ENCODE results near the gene COP1. TPM values are rescaled to one million over a fixed set of nuclear protein-coding genes. Genes with fewer than 3 reads are reported as not detected.

The COP1 gene
- total RNA-seq, 1 donor: 64.8 TPM

GRCh38 chr1:175968486-175969172 is 238.5 kb downstream of the COP1 start:
- Histone ChIP-seq H3K4me2 (ENCODE audit: insufficient read depth, low read length) (peak overlapping the region; percentile 26), H2AFZ (ENCODE audit: low read length) (no peak overlapping the region), H4K20me1 (ENCODE audit: insufficient read depth, low read length) (no peaks in the 10 kb centered on the region), H3K36me3 (ENCODE audit: insufficient read depth, low read length) (peaks cover 6% of the 10 kb centered on the region), H3K4me1 (ENCODE audit: insufficient read depth, low read length) (peaks cover 8% of the 10 kb centered on the region), H3K4me3 (ENCODE audit: insufficient read depth, low read length) (no peak overlapping the region), H3K27ac (ENCODE audit: low read depth, low read length) (no peak overlapping the region), H3K9me3 (ENCODE audit: low read depth, low read length) (no peaks in the 10 kb centered on the region), H3K79me2 (ENCODE audit: insufficient read depth, low read length) (no peaks in the 10 kb centered on the region), H3K27me3 (ENCODE audit: insufficient read depth, low read length) (no peaks in the 10 kb centered on the region)
- TF ChIP-seq CTCF (IDR thresholded peaks at IDR 0.05; ENCODE audit: extremely low read depth, low read depth, low read length): no peak
- DNase-seq (ENCODE audit: insufficient read length, low spot score, missing footprints): peak; percentile 17

GRCh38 chr1:175963740-175964139 is 243.3 kb downstream of the COP1 start:
- no peak for TF ChIP-seq CTCF (IDR thresholded peaks at IDR 0.05; ENCODE audit: extremely low read depth, low read depth, low read length)
- no peaks in the 10 kb centered on the region for H3K9me3 ChIP-seq (ENCODE audit: low read depth, low read length)
- no peak overlapping the region for H3K27ac ChIP-seq (ENCODE audit: low read depth, low read length)
- no peak overlapping the region for H3K4me2 ChIP-seq (ENCODE audit: insufficient read depth, low read length)
- H4K20me1 ChIP-seq (ENCODE audit: insufficient read depth, low read length): no peaks in the 10 kb centered on the region
- no peaks in the 10 kb centered on the region for H3K79me2 ChIP-seq (ENCODE audit: insufficient read depth, low read length)
- H2AFZ ChIP-seq (ENCODE audit: low read length): no peak overlapping the region
- H3K4me1 ChIP-seq (ENCODE audit: insufficient read depth, low read length): peaks cover 3% of the 10 kb centered on the region
- no peaks in the 10 kb centered on the region for H3K27me3 ChIP-seq (ENCODE audit: insufficient read depth, low read length)
- H3K4me3 ChIP-seq (ENCODE audit: insufficient read depth, low read length): no peak overlapping the region
- no peaks in the 10 kb centered on the region for H3K36me3 ChIP-seq (ENCODE audit: insufficient read depth, low read length)
- DNase-seq (ENCODE audit: insufficient read length, low spot score, missing footprints): no peak

GRCh38 chr1:175960169-175960568 is 246.9 kb downstream of the COP1 start:
- Histone ChIP-seq H4K20me1 (ENCODE audit: insufficient read depth, low read length) (no peaks in the 10 kb centered on the region), H3K4me3 (ENCODE audit: insufficient read depth, low read length) (no peak overlapping the region), H3K27ac (ENCODE audit: low read depth, low read length) (no peak overlapping the region), H2AFZ (ENCODE audit: low read length) (no peak overlapping the region), H3K36me3 (ENCODE audit: insufficient read depth, low read length) (peaks cover 3% of the 10 kb centered on the region), H3K9me3 (ENCODE audit: low read depth, low read length) (no peaks in the 10 kb centered on the region), H3K27me3 (ENCODE audit: insufficient read depth, low read length) (no peaks in the 10 kb centered on the region), H3K4me2 (ENCODE audit: insufficient read depth, low read length) (no peak overlapping the region), H3K79me2 (ENCODE audit: insufficient read depth, low read length) (no peaks in the 10 kb centered on the region), H3K4me1 (ENCODE audit: insufficient read depth, low read length) (no peaks in the 10 kb centered on the region)
- DNase-seq (ENCODE audit: insufficient read length, low spot score, missing footprints): no peak
- TF ChIP-seq CTCF (IDR thresholded peaks at IDR 0.05; ENCODE audit: extremely low read depth, low read depth, low read length): no peak

GRCh38 chr1:175951627-175952026 is 255.5 kb downstream of the COP1 start:
- Histone ChIP-seq H3K36me3 (ENCODE audit: insufficient read depth, low read length) (peaks cover 4% of the 10 kb centered on the region), H3K27me3 (ENCODE audit: insufficient read depth, low read length) (no peaks in the 10 kb centered on the region), H3K27ac (ENCODE audit: low read depth, low read length) (no peak overlapping the region), H3K9me3 (ENCODE audit: low read depth, low read length) (no peaks in the 10 kb centered on the region), H2AFZ (ENCODE audit: low read length) (no peak overlapping the region), H3K4me2 (ENCODE audit: insufficient read depth, low read length) (no peak overlapping the region), H4K20me1 (ENCODE audit: insufficient read depth, low read length) (no peaks in the 10 kb centered on the region), H3K4me3 (ENCODE audit: insufficient read depth, low read length) (no peak overlapping the region), H3K79me2 (ENCODE audit: insufficient read depth, low read length) (no peaks in the 10 kb centered on the region), H3K4me1 (ENCODE audit: insufficient read depth, low read length) (no peaks in the 10 kb centered on the region)
- DNase-seq (ENCODE audit: insufficient read length, low spot score, missing footprints): no peak
- no peak for TF ChIP-seq CTCF (IDR thresholded peaks at IDR 0.05; ENCODE audit: extremely low read depth, low read depth, low read length)

Data from osteoblast (primary cell).